ENCODE measurements around the gene CNOT1.
"Not testable (repeated sequence)": the region's sequence is repeated elsewhere in the genome, so short reads cannot be mapped to it uniquely, and the experiment has no call there.

CNOT1 gene

GRCh38 chr16:58638148-58639036, 8.8 kb upstream of the CNOT1 start:
- DNase-seq (ENCODE audit: low spot score): no peak

GRCh38 chr16:58637021-58637420, 7.4 kb upstream of the CNOT1 start:
- not testable (repeated sequence) for DNase-seq (ENCODE audit: low spot score)

GRCh38 chr16:58636466-58636865, 6.8 kb upstream of the CNOT1 start:
- DNase-seq (ENCODE audit: low spot score): no peak

GRCh38 chr16:58635502-58635901, 5.9 kb upstream of the CNOT1 start:
- no peak for DNase-seq (ENCODE audit: low spot score)

- no peak for DNase-seq (ENCODE audit: low spot score)
These were observed 4.7 kb upstream of the CNOT1 start for GRCh38 chr16:58634265-58634802.

- DNase-seq (ENCODE audit: low spot score): peak; percentile 77
These were observed 537 bp downstream of the CNOT1 start for GRCh38 chr16:58628845-58629732.

GRCh38 chr16:58624209-58624608, 5.4 kb downstream of the CNOT1 start:
- DNase-seq (ENCODE audit: low spot score): no peak

- no peak for DNase-seq (ENCODE audit: low spot score)
These were observed 9.2 kb downstream of the CNOT1 start for GRCh38 chr16:58620396-58620795.

- DNase-seq (ENCODE audit: low spot score): no peak
These were observed 14.3 kb downstream of the CNOT1 start for GRCh38 chr16:58615280-58615679.

- no peak for DNase-seq (ENCODE audit: low spot score)
These were observed 14.8 kb downstream of the CNOT1 start for GRCh38 chr16:58614860-58615259.

- DNase-seq (ENCODE audit: low spot score): no peak
These were observed 15.4 kb downstream of the CNOT1 start for GRCh38 chr16:58614212-58614611.

GRCh38 chr16:58612965-58613364, 16.7 kb downstream of the CNOT1 start:
- DNase-seq (ENCODE audit: low spot score): not testable (repeated sequence)

- DNase-seq (ENCODE audit: low spot score): no peak
These were observed 21.0 kb downstream of the CNOT1 start for GRCh38 chr16:58608601-58609136.

GRCh38 chr16:58605562-58605961, 24.1 kb downstream of the CNOT1 start:
- DNase-seq (ENCODE audit: low spot score): no peak

GRCh38 chr16:58591083-58591482, 38.5 kb downstream of the CNOT1 start:
- DNase-seq (ENCODE audit: low spot score): no peak

GRCh38 chr16:58589326-58589905, 40.2 kb downstream of the CNOT1 start:
- DNase-seq (ENCODE audit: low spot score): no peak

- no peak for DNase-seq (ENCODE audit: low spot score)
These were observed 41.2 kb downstream of the CNOT1 start for GRCh38 chr16:58588406-58588805.

- peak; percentile 16 for DNase-seq (ENCODE audit: low spot score)
These were observed 43.1 kb downstream of the CNOT1 start for GRCh38 chr16:58586340-58587030.

GRCh38 chr16:58584831-58585505, 44.7 kb downstream of the CNOT1 start:
- DNase-seq (ENCODE audit: low spot score): no peak

GRCh38 chr16:58582971-58583765, 46.5 kb downstream of the CNOT1 start:
- DNase-seq (ENCODE audit: low spot score): no peak

All from NAMALWA (cell line).